K562 (cell line): ENCODE results near the gene TICAM1. TPM values are rescaled to one million over a fixed set of nuclear protein-coding genes. Genes with fewer than 3 reads are reported as not detected.

Experiments
- CHD2 ChIP-seq: IDR thresholded peaks from 2 replicates; pipeline ENCODE4 v1.6.1; 2011; ENCODE audit warnings: low read depth, low read length
- CTCF ChIP-seq, 3 experiments: IDR thresholded peaks in 2 of 3; conservative IDR thresholded peaks in 1 of 3; 2 replicates each; pipeline ENCODE4 v1.5.1; 2011 to 2012; ENCODE audit warnings: low read length in 3 of 3, mild to moderate bottlenecking in 3 of 3, control low read depth in 2 of 3, improper control_type of control experiment in 1 of 3, inconsistent platforms in 1 of 3, low read depth in 1 of 3, mixed read lengths in 1 of 3, moderate library complexity in 1 of 3; ENCODE audit not compliant: insufficient read depth in 2 of 3
- GTF2F1 ChIP-seq: IDR thresholded peaks from 2 replicates; pipeline ENCODE4 v1.6.1; 2011; ENCODE audit warnings: low read depth, low read length, improper control_type of control experiment
- NFRKB ChIP-seq: fragments of 450-650 bp; IDR thresholded peaks from 2 replicates; pipeline ENCODE4 v1.6.1; 2016; ENCODE audit warnings: low read depth
- PKNOX1 ChIP-seq: fragments of 450-650 bp; IDR thresholded peaks from 2 replicates; pipeline ENCODE4 v1.6.1; 2016
- REST ChIP-seq, 2 experiments: fragments of 450-650 bp; formaldehyde crosslinking in 1 of 2; IDR thresholded peaks; 2 replicates each; pipeline versions ENCODE4 v1.4.0 to v1.6.1; 2014 to 2020; ENCODE audit warnings: mild to moderate bottlenecking in 2 of 2, borderline replicate concordance in 1 of 2, low read depth in 1 of 2
- SP1 ChIP-seq: sonication (generic); formaldehyde crosslinking; IDR thresholded peaks from 2 replicates; pipeline ENCODE4 v1.8.1; 2022; ENCODE audit warnings: mild to moderate bottlenecking, missing genetic modification reagents
- SPI1 ChIP-seq: IDR thresholded peaks from 2 replicates; pipeline ENCODE4 v1.6.1; 2011; ENCODE audit warnings: low read depth, low read length, control low read depth, borderline replicate concordance
- TAF15 ChIP-seq: fragments of 200-400 bp; formaldehyde crosslinking; IDR thresholded peaks from 2 replicates; pipeline ENCODE4 v1.6.1; 2017; ENCODE audit warnings: mild to moderate bottlenecking, low read depth, low read length, moderate library complexity
- TARDBP ChIP-seq: fragments of 450-650 bp; IDR thresholded peaks from 2 replicates; pipeline ENCODE4 v1.6.1; 2016
- TCF3 ChIP-seq: sonication (generic); formaldehyde crosslinking; IDR thresholded peaks from 2 replicates; pipeline ENCODE4 v1.4.0; 2020; ENCODE audit warnings: mild to moderate bottlenecking, missing genetic modification reagents
- USF2 ChIP-seq: sonication (generic); formaldehyde crosslinking; IDR thresholded peaks from 2 replicates; pipeline ENCODE4 v1.5.0; 2020; ENCODE audit warnings: missing genetic modification reagents
- polyA plus RNA-seq, 8 experiments: library from polyadenylated mRNA; depleted of rRNA in 4 of 8; stranded (reverse) in 5 of 8; unstranded in 3 of 8; fragments of >200 nt; fragmentation: Nextera tagmentation in 2 of 8; fragmentation: Illumina TruSeq in 1 of 8; extraction: Ambion mirVana in 2 of 8; extraction: Trizol in 1 of 8; gene quantifications; 2 replicates each; pipeline versions ENCODE4 v1.2.1 to v1.2.3, GENCODE V29; 2011 to 2014; ENCODE audit warnings: inconsistent platforms in 1 of 8, missing spikeins in 1 of 8
- total RNA-seq, 7 experiments: library from RNA; depleted of rRNA in 6 of 7; stranded (reverse); fragments of >200 nt in 6 of 7; fragmentation: Illumina TruSeq in 2 of 7; extraction: Trizol in 2 of 7; gene quantifications; 2 replicates each; pipeline versions ENCODE4 v1.2.1 to v1.2.3, GENCODE V29; 2011 to 2021; ENCODE audit warnings: low replicate concordance in 1 of 7

The TICAM1 gene
- total and polyA plus RNA-seq, 9 of the 15 experiments (the other 6 are each of a cell fraction or from before 2014, with no cell fraction given), result 0.07 to 11.6 (median 1.5) TPM

- TF ChIP-seq REST (IDR thresholded peaks at IDR 0.05; ENCODE audit: borderline replicate concordance), result peak; percentile 84
- TF ChIP-seq REST (CRISPR knock-in tag; IDR thresholded peaks at IDR 0.05; ENCODE audit: low read depth), result 0 out of 2 replicates have a peak, but pooled peaks have one; percentile 26
- TF ChIP-seq PKNOX1, result 0 out of 2 replicates have a peak, but pooled peaks have one; percentile 3
- peak; percentile 99 for TF ChIP-seq USF2 (CRISPR knock-in tag)
- TF ChIP-seq SP1, result peak; percentile 26; the same call in 1 of the 2 replicates
- no peak for TF ChIP-seq CTCF (IDR thresholded peaks at IDR 0.05 in 2 of 3, conservative IDR thresholded peaks at IDR 0.05 in 1 of 3; ENCODE audit: insufficient read depth in 2 of 3, low read depth in 1 of 3, low read length in 3 of 3)
- no peak for TF ChIP-seq TARDBP
- TF ChIP-seq TAF15, result no peak
- TF ChIP-seq SPI1, result peak; percentile 90
- TF ChIP-seq GTF2F1, result no peak
- TF ChIP-seq TCF3, result peak; percentile 31; the same call in 1 of the 2 replicates
- peak; percentile 54; the same call in 1 of the 2 replicates for TF ChIP-seq CHD2
- TF ChIP-seq NFRKB, result peak; percentile 17; the same call in 1 of the 2 replicates
These were observed 15.9 kb downstream of the TICAM1 start (continued) for GRCh38 chr19:4815426-4816201.
